H9 (cell line): ENCODE data around the gene SPRR4. TPM values are rescaled to one million over a fixed set of nuclear protein-coding genes. Genes with fewer than 3 reads are reported as not detected.

Experiments used
- DNase-seq: peaks from one replicate; pipeline ENCODE4 v3.0.0-alpha.2; 2017
- H2AFZ ChIP-seq: one replicate; pipeline ENCODE4 v1.6.1; 2013; ENCODE audit warnings: mild to moderate bottlenecking, low read length, control low read depth, moderate library complexity
- H2AK5ac ChIP-seq: 2 replicates; pipeline ENCODE4 v1.6.1; 2013; ENCODE audit warnings: low read length, control low read depth, mixed read lengths; ENCODE audit not compliant: insufficient read length
- H2BK120ac ChIP-seq: one replicate; pipeline ENCODE4 v1.6.1; 2013; ENCODE audit warnings: low read depth, mild to moderate bottlenecking, low read length, control low read depth, inconsistent platforms; ENCODE audit not compliant: poor library complexity, severe bottlenecking
- H2BK12ac ChIP-seq: 2 replicates; pipeline ENCODE4 v1.6.1; 2013; ENCODE audit warnings: low read length, control low read depth, mixed read lengths, low read depth; ENCODE audit not compliant: insufficient read length
- H2BK15ac ChIP-seq: 2 replicates; pipeline ENCODE4 v1.6.1; 2013; ENCODE audit warnings: low read depth, low read length, control low read depth
- H2BK20ac ChIP-seq: one replicate; pipeline ENCODE4 v1.6.1; 2013; ENCODE audit warnings: low read depth, mild to moderate bottlenecking, low read length, control low read depth, inconsistent platforms; ENCODE audit not compliant: poor library complexity, severe bottlenecking
- H2BK5ac ChIP-seq: 2 replicates; pipeline ENCODE4 v1.6.1; 2013; ENCODE audit warnings: low read length, control low read depth, mixed read lengths; ENCODE audit not compliant: insufficient read length
- H3K14ac ChIP-seq: 2 replicates; pipeline ENCODE4 v1.6.1; 2013; ENCODE audit warnings: low read length, control low read depth; ENCODE audit not compliant: insufficient read depth
- H3K18ac ChIP-seq: 2 replicates; pipeline ENCODE4 v1.6.1; 2013; ENCODE audit warnings: low read depth, mild to moderate bottlenecking, mixed read lengths, low read length, control low read depth; ENCODE audit not compliant: insufficient read length
- H3K23ac ChIP-seq: 2 replicates; pipeline ENCODE4 v1.6.1; 2013; ENCODE audit warnings: low read length, control low read depth, mixed read lengths, low read depth; ENCODE audit not compliant: insufficient read length
- H3K23me2 ChIP-seq: 2 replicates; pipeline ENCODE4 v1.6.1; 2013; ENCODE audit warnings: low read depth, mild to moderate bottlenecking, mixed read lengths, low read length, control low read depth; ENCODE audit not compliant: insufficient read length, poor library complexity, severe bottlenecking
- H3K27ac ChIP-seq: 2 replicates; pipeline ENCODE4 v1.5.1; 2013; ENCODE audit warnings: low read length, control low read depth, mixed read lengths, low read depth; ENCODE audit not compliant: insufficient read length
- H3K27me3 ChIP-seq: 2 replicates; pipeline ENCODE4 v1.6.1; 2013; ENCODE audit warnings: low read length, control low read depth, inconsistent platforms; ENCODE audit not compliant: insufficient read depth
- H3K4ac ChIP-seq: 2 replicates; pipeline ENCODE4 v1.6.1; 2013; ENCODE audit warnings: low read depth, mild to moderate bottlenecking, control low read depth, inconsistent platforms, low read length, moderate library complexity
- H3K4me1 ChIP-seq: 2 replicates; pipeline ENCODE4 v1.6.1; 2013; ENCODE audit warnings: low read length, control low read depth, inconsistent platforms; ENCODE audit not compliant: insufficient read depth
- H3K4me2 ChIP-seq: 2 replicates; pipeline ENCODE4 v1.6.1; 2013; ENCODE audit warnings: low read length, control low read depth, mixed read lengths; ENCODE audit not compliant: insufficient read length, insufficient read depth
- H3K56ac ChIP-seq: 2 replicates; pipeline ENCODE4 v1.6.1; 2013; ENCODE audit warnings: low read depth, mild to moderate bottlenecking, mixed read lengths, low read length, control low read depth; ENCODE audit not compliant: insufficient read length
- H3K79me1 ChIP-seq: 2 replicates; pipeline ENCODE4 v1.6.1; 2013; ENCODE audit warnings: low read depth, mild to moderate bottlenecking, moderate library complexity, low read length, control low read depth, inconsistent platforms; ENCODE audit not compliant: insufficient read depth, poor library complexity, severe bottlenecking
- H3K79me2 ChIP-seq: 2 replicates; pipeline ENCODE4 v1.6.1; 2013; ENCODE audit warnings: low read length, control low read depth, inconsistent platforms; ENCODE audit not compliant: insufficient read depth
- H3K9ac ChIP-seq: 2 replicates; pipeline ENCODE4 v1.6.1; 2013; ENCODE audit warnings: low read length, control low read depth, mixed read lengths; ENCODE audit not compliant: insufficient read length; ENCODE audit errors: extremely low read depth
- H3K9me3 ChIP-seq: one replicate; pipeline ENCODE4 v1.6.1; 2013; ENCODE audit warnings: low read depth, low read length, inconsistent platforms; ENCODE audit not compliant: control insufficient read depth
- H3T11ph ChIP-seq: one replicate; pipeline ENCODE4 v1.6.1; 2013; ENCODE audit warnings: mild to moderate bottlenecking, low read length, control low read depth, inconsistent platforms
- H4K20me1 ChIP-seq: one replicate; pipeline ENCODE4 v1.6.1; 2013; ENCODE audit not compliant: control insufficient read depth, insufficient read length, insufficient read depth
- H4K5ac ChIP-seq: 2 replicates; pipeline ENCODE4 v1.6.1; 2013; ENCODE audit warnings: low read depth, mild to moderate bottlenecking, mixed read lengths, low read length, control low read depth; ENCODE audit not compliant: insufficient read length
- H4K8ac ChIP-seq: replicated peaks from 2 replicates; pipeline ENCODE4 v1.6.1; 2013; ENCODE audit warnings: low read length, control low read depth, mixed read lengths, low read depth; ENCODE audit not compliant: insufficient read length
- H4K91ac ChIP-seq: 2 replicates; pipeline ENCODE4 v1.6.1; 2013; ENCODE audit warnings: low read depth, mild to moderate bottlenecking, moderate library complexity, mixed read lengths, low read length, control low read depth; ENCODE audit not compliant: insufficient read length
- H3K27ac Mint-ChIP-seq, 3 experiments: 2 replicates in 2 of 3; 3 replicates in 1 of 3; pipeline ENCODE4 v1.8.0; 2020 to 2021; ENCODE audit warnings: mixed read lengths in 3 of 3, mild to moderate bottlenecking in 1 of 3, moderate library complexity in 1 of 3
- H3K27me3 Mint-ChIP-seq: 2 replicates; pipeline ENCODE4 v1.8.0; 2021; ENCODE audit warnings: low read depth, mild to moderate bottlenecking, moderate library complexity, mixed read lengths
- H3K36me3 Mint-ChIP-seq, 3 experiments: 2 replicates in 2 of 3; 3 replicates in 1 of 3; pipeline ENCODE4 v1.8.0; 2020 to 2021; ENCODE audit warnings: low read depth in 3 of 3, mixed read lengths in 3 of 3; ENCODE audit not compliant: insufficient read depth in 1 of 3
- H3K4me1 Mint-ChIP-seq, 2 experiments: 2 replicates each; pipeline ENCODE4 v1.8.0; 2020; ENCODE audit warnings: mixed read lengths in 2 of 2
- H3K4me3 Mint-ChIP-seq, 2 experiments: 2 replicates in 1 of 2; 3 replicates in 1 of 2; pipeline ENCODE4 v1.8.0; 2020 to 2021; ENCODE audit warnings: mild to moderate bottlenecking in 2 of 2, mixed read lengths in 2 of 2, moderate library complexity in 1 of 2
- H3K9me3 Mint-ChIP-seq, 2 experiments: 2 replicates in 1 of 2; 3 replicates in 1 of 2; pipeline ENCODE4 v1.8.0; 2020; ENCODE audit warnings: mild to moderate bottlenecking in 2 of 2, mixed read lengths in 2 of 2, moderate library complexity in 1 of 2
- CTCF ChIP-seq: fragments of 200-600 bp; sonication (generic); conservative IDR thresholded peaks from 3 replicates; pipeline ENCODE4 v1.8.0; 2021; ENCODE audit warnings: antibody characterized with exemption, mild to moderate bottlenecking
- WGBS: extraction: QIAGEN DNeasy Blood & Tissue Kit; methylation state at CpG from one replicate; pipeline ENCODE4 v1.1.7; 2013; ENCODE audit warnings: missing lambda C conversion rate, low lambda C conversion rate, mixed read lengths; ENCODE audit not compliant: insufficient read length; ENCODE audit errors: extremely low coverage; 5-methylcytosine and 5-hydroxymethylcytosine counted together
- total RNA-seq: library from RNA; stranded (reverse); gene quantifications from 2 replicates; pipeline ENCODE4 v1.2.1, GENCODE V29; 2021

Gene SPRR4
- total RNA-seq, 1 experiment from 2014 or later = not detected

- Histone ChIP-seq H3K9ac (no peak overlapping the region), H3K27me3 (no peaks in the 10 kb centered on the region), H3T11ph (no peak overlapping the region), H3K4ac (no peak overlapping the region), H2BK20ac (no peak overlapping the region), H2AK5ac (no peak overlapping the region), H3K27ac (no peak overlapping the region), H2BK5ac (no peak overlapping the region), H3K18ac (no peak overlapping the region), H3K79me1 (no peaks in the 10 kb centered on the region), H2BK120ac (no peak overlapping the region), H3K23me2 (no peaks in the 10 kb centered on the region), H4K5ac (no peak overlapping the region), H3K79me2 (no peaks in the 10 kb centered on the region), H4K20me1 (no peaks in the 10 kb centered on the region), H2BK15ac (no peak overlapping the region), H3K56ac (no peak overlapping the region), H3K23ac (no peak overlapping the region), H4K91ac (no peak overlapping the region), H3K14ac (no peak overlapping the region), H3K4me1 (no peaks in the 10 kb centered on the region), H2BK12ac (no peak overlapping the region), H2AFZ (no peak overlapping the region), H3K4me2 (no peak overlapping the region), H4K8ac (no peak overlapping the region), H3K9me3 (no peaks in the 10 kb centered on the region)
- Mint-ChIP-seq H3K4me3 (no peak overlapping the region), H3K4me1 (no peaks in the 10 kb centered on the region), H3K36me3 (no peaks in the 10 kb centered on the region), H3K27ac (no peak overlapping the region), H3K9me3 (peaks cover 25 to 59% of the 10 kb centered on the region in 2 experiments), H3K27me3 (peaks cover 5% of the 10 kb centered on the region)
- TF ChIP-seq CTCF = no peak
- no CpG with 5 or more reads among the region's 7 CpGs for WGBS
- no peak for DNase-seq
Observed at GRCh38 chr1:152953761-152954160, 16.7 kb upstream of the SPRR4 start.
